Upper lobe of left lung (tissue), 6 donors: ENCODE data around the gene TSGA10. TPM values are rescaled to one million over a fixed set of nuclear protein-coding genes. Genes with fewer than 3 reads are reported as not detected.

ENCODE experiments used
- ATAC-seq, 2 donors: fragments of 200-7000 bp; cut with Tn5 transposase; one replicate each; pipeline ENCODE4 v1.9.1; 2022; ENCODE audit warnings: mild to moderate bottlenecking in 2 of 2, moderate library complexity in 2 of 2; ENCODE audit not compliant: low FRiP score in 2 of 2
- DNase-seq, 2 donors: peaks; one replicate each; pipeline ENCODE4 v3.0.0-alpha.2; 2019 to 2020
- H3K27ac ChIP-seq, 4 donors: fragments of 200-600 bp; sonication (generic); one replicate each; pipeline ENCODE4 v1.5.1; 2016 to 2019
- H3K27me3 ChIP-seq, 4 donors: fragments of 200-600 bp; sonication (generic); one replicate each; pipeline ENCODE4 v1.5.1; 2017 to 2019
- H3K36me3 ChIP-seq, 4 donors: fragments of 200-600 bp; sonication (generic); one replicate each; pipeline ENCODE4 v1.5.1; 2016 to 2019
- H3K4me1 ChIP-seq, 4 donors: fragments of 200-600 bp; sonication (generic); one replicate each; pipeline ENCODE4 v1.5.1; 2018 to 2019
- H3K4me3 ChIP-seq, 4 donors: fragments of 200-600 bp; sonication (generic); one replicate each; pipeline ENCODE4 v1.5.1; 2017 to 2019; ENCODE audit warnings: mild to moderate bottlenecking in 2 of 4, moderate library complexity in 1 of 4
- H3K9me3 ChIP-seq, 4 donors: fragments of 200-600 bp; sonication (generic); one replicate each; pipeline ENCODE4 v1.5.1; 2018 to 2019
- EP300 ChIP-seq, 4 donors: sonication (generic); formaldehyde crosslinking; IDR thresholded peaks; one replicate each; pipeline ENCODE4 v1.5.1; 2017; ENCODE audit warnings: antibody characterized with exemption in 4 of 4, control low read depth in 2 of 4
- POLR2A ChIP-seq, 4 donors: fragments of 450-650 bp; IDR thresholded peaks; one replicate each; pipeline ENCODE4 v1.5.1; 2016 to 2017; ENCODE audit warnings: antibody characterized with exemption in 4 of 4, mild to moderate bottlenecking in 2 of 4
- POLR2AphosphoS5 ChIP-seq, 2 donors: sonication (generic); formaldehyde crosslinking; IDR thresholded peaks; one replicate each; pipeline ENCODE4 v1.5.1; 2017; ENCODE audit warnings: antibody characterized with exemption in 2 of 2
- WGBS, 2 donors: methylation state at CpG; one replicate each; pipeline ENCODE4 v1.1.5; 2017 to 2018; 5-methylcytosine and 5-hydroxymethylcytosine counted together
- total RNA-seq, 6 donors: library from RNA; depleted of rRNA in 4 of 6; stranded (reverse); fragments of >200 nt in 4 of 6; gene quantifications; one replicate each; pipeline versions ENCODE4 v1.1.0 to v1.2.1, GENCODE V29; 2016 to 2021
- TF ChIP-seq, protein P1 (sequence below), 6 experiments: fragments of 450-650 bp in 4 of 6; fragments of 200-600 bp in 2 of 6; sonication (generic) in 2 of 6; IDR thresholded peaks; one replicate each; pipeline ENCODE4 v1.5.1; 2016 to 2019; ENCODE audit warnings: antibody characterized with exemption in 6 of 6
- donor health status: DM: no; HTN: no; CAD: no; lungs with moderate emphysema.
- donor health status: DM: no; HTN: yes; CAD: no; lungs with severe emphysema.

The TSGA10 gene
- total RNA-seq, 6 donors from 2014 or later = 3.9 to 33.8 (median 9.4) TPM

DNA sequence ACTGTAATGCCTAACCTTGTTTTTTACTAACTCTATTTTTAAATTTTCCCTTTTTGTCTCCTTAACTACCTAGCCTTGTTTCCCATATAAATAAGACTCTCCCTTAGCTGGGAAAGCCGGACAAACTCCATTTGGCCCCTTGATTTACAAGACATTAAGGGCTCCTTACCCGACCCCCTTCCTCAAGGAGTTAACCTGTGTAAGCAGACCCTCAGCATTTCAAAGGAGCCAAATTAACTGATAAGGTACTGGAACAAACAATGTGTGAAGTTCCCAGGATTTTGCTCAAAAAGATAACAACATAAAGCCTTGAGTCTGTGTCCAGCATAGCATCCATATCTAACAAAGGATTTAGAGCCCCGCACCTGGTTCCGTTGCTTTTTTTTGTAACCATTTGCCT lies 72.9 kb downstream of the TSGA10 start:
- 55 to 62% methylated on average over 4 of the region's 4 CpGs for WGBS, 2 donors
- ATAC-seq = no peak
- TF ChIP-seq, protein P1, sequence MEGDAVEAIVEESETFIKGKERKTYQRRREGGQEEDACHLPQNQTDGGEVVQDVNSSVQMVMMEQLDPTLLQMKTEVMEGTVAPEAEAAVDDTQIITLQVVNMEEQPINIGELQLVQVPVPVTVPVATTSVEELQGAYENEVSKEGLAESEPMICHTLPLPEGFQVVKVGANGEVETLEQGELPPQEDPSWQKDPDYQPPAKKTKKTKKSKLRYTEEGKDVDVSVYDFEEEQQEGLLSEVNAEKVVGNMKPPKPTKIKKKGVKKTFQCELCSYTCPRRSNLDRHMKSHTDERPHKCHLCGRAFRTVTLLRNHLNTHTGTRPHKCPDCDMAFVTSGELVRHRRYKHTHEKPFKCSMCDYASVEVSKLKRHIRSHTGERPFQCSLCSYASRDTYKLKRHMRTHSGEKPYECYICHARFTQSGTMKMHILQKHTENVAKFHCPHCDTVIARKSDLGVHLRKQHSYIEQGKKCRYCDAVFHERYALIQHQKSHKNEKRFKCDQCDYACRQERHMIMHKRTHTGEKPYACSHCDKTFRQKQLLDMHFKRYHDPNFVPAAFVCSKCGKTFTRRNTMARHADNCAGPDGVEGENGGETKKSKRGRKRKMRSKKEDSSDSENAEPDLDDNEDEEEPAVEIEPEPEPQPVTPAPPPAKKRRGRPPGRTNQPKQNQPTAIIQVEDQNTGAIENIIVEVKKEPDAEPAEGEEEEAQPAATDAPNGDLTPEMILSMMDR (IDR thresholded peaks at IDR 0.05) = no peak
- TF ChIP-seq EP300 (IDR thresholded peaks at IDR 0.05) (no peak), POLR2AphosphoS5 (IDR thresholded peaks at IDR 0.05) (no peak), POLR2A (IDR thresholded peaks at IDR 0.05) (no peak)
- no peak overlapping the region for H3K27ac ChIP-seq
- no peaks in the 10 kb centered on the region for H3K9me3 ChIP-seq
- H3K4me3 ChIP-seq = no peak overlapping the region
- H3K4me1 ChIP-seq = no peaks in the 10 kb centered on the region
- no peak for DNase-seq
- H3K27me3 ChIP-seq = no peaks in the 10 kb centered on the region
- no peaks in the 10 kb centered on the region for H3K36me3 ChIP-seq

DNA sequence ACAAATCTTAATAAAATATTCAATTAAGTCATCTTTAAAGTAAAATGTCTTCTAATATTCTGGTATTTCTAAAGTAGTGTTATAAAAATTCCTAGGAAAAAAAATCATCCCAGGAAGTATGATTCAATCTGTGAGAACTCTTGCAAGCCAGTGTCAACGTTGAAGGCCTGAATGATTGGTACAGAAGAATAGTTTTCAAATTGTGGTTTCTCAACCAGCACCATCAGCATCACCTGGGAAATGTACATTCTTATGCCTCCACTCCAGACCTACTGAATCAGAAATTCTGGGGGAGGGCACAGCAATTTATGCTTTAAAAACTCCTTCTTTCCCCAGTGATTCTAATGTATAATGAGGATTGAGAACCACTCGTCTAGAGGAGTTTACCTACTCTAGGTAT lies 75.5 kb downstream of the TSGA10 start:
- Histone ChIP-seq H3K27me3 (no peaks in the 10 kb centered on the region), H3K4me3 (no peak overlapping the region), H3K27ac (no peak overlapping the region), H3K36me3 (no peaks in the 10 kb centered on the region), H3K9me3 (no peaks in the 10 kb centered on the region), H3K4me1 (no peaks in the 10 kb centered on the region)
- TF ChIP-seq POLR2A (IDR thresholded peaks at IDR 0.05) (no peak), EP300 (IDR thresholded peaks at IDR 0.05) (no peak), POLR2AphosphoS5 (IDR thresholded peaks at IDR 0.05) (no peak)
- TF ChIP-seq, protein P1 (IDR thresholded peaks at IDR 0.05) = no peak
- ATAC-seq (no peak), DNase-seq (no peak)
- 40 to 56% methylated on average over 2 of the region's 2 CpGs for WGBS, 2 donors

DNA sequence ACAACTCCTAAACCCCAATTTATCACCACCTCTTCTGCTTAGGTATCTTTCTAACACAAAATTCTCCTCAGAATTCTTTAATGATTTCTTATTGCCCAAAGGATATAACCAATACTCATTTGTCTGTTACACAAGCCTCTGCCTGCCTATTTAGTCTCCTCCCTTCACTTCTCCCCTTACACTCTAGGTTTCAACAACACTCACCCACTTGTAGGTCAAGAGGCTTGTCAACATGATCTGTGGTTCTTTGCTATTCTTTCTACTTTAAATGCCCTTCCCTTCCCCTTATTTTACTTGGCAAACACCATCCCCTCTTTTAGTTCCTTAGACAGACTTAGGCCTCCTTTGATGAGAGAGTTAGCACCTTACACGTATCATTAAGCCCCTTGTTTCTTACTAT lies 82.2 kb downstream of the TSGA10 start:
- Histone ChIP-seq H3K27ac (no peak overlapping the region), H3K4me1 (no peaks in the 10 kb centered on the region), H3K4me3 (no peak overlapping the region), H3K36me3 (no peaks in the 10 kb centered on the region), H3K9me3 (no peaks in the 10 kb centered on the region), H3K27me3 (no peaks in the 10 kb centered on the region)
- 66 to 69% methylated on average over 1 of the region's 1 CpG for WGBS, 2 donors
- DNase-seq (peak in 1 of 2 donors; percentile 26), ATAC-seq (no peak)
- TF ChIP-seq, protein P1 (IDR thresholded peaks at IDR 0.05) = no peak
- no peak for TF ChIP-seq POLR2A (IDR thresholded peaks at IDR 0.05)
- no peak for TF ChIP-seq EP300 (IDR thresholded peaks at IDR 0.05)
- no peak for TF ChIP-seq POLR2AphosphoS5 (IDR thresholded peaks at IDR 0.05)

GRCh38 chr2:99067871-99068625 lies 86.7 kb downstream of the TSGA10 start:
- no peak overlapping the region for H3K4me3 ChIP-seq
- peaks cover 6 to 18% (median 9%) of the 10 kb centered on the region in 4 donors for H3K4me1 ChIP-seq
- no peaks in the 10 kb centered on the region for H3K9me3 ChIP-seq
- no peak overlapping the region for H3K27ac ChIP-seq
- 59 to 79% methylated on average over 3 of the region's 3 CpGs for WGBS, 2 donors
- H3K27me3 ChIP-seq = no peaks in the 10 kb centered on the region
- TF ChIP-seq EP300 (IDR thresholded peaks at IDR 0.05) (no peak), POLR2AphosphoS5 (IDR thresholded peaks at IDR 0.05) (no peak), POLR2A (IDR thresholded peaks at IDR 0.05) (no peak)
- TF ChIP-seq, protein P1 (IDR thresholded peaks at IDR 0.05) = no peak
- DNase-seq = no peak
- ATAC-seq = no peak
- H3K36me3 ChIP-seq = no peaks in the 10 kb centered on the region
